Measurements from ENCODE around the gene GTF2F1. TPM values are rescaled to one million over a fixed set of nuclear protein-coding genes. Genes with fewer than 3 reads are reported as not detected.

The GTF2F1 gene
- total and polyA plus RNA-seq, 9 of the 15 experiments (the other 6 are each of a cell fraction or from before 2014, with no cell fraction given) = 4.7 to 75.4 (median 68.4) TPM

DNA sequence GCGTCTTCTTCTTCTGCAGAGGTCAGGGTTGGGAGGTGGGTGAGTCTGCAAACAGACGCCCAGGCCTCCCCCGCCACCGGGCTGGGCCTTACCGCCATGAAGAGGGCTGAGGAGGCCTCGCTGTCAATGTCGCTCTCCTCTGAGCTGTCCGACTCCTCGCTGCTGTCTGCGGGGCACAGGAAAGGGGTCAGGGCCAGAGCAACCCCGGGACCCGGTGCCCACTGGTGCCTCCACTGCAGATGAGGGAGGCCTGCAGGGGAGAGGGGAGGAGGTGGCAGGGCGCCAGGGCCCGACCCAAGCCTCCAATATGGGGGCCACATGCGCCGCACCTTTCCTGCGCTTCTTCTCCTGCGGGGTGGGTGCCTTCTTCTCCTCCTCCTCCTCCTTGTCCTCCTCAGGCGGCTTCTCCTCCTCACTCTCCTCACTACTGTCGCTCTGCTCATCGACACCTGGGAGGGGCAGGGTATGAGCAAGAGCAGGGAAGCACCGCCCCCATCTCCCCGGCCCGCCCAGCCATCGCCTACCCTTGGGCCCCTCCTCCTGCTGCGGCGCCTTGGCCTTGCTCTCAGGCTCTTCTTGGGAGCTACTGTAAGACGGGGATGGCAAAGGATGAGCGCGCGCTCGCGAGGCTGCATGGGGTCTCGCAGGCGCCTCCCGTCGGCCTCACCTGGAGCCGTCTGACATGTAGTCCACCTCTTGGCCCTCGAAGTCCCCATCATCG lies 11.8 kb downstream of the GTF2F1 start (continued):
- TF ChIP-seq, protein P1, sequence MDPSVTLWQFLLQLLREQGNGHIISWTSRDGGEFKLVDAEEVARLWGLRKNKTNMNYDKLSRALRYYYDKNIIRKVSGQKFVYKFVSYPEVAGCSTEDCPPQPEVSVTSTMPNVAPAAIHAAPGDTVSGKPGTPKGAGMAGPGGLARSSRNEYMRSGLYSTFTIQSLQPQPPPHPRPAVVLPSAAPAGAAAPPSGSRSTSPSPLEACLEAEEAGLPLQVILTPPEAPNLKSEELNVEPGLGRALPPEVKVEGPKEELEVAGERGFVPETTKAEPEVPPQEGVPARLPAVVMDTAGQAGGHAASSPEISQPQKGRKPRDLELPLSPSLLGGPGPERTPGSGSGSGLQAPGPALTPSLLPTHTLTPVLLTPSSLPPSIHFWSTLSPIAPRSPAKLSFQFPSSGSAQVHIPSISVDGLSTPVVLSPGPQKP (CRISPR knock-in tag; IDR thresholded peaks at IDR 0.05) = no peak
- TF ChIP-seq CBX5 (IDR thresholded peaks at IDR 0.05; ENCODE audit: borderline replicate concordance, low read depth) = no peak
- TF ChIP-seq KDM5B (IDR thresholded peaks at IDR 0.05; ENCODE audit: insufficient replicate concordance, low read depth, low read length) = no peak
- TF ChIP-seq RBFOX2 (IDR thresholded peaks at IDR 0.05; ENCODE audit: low read depth, low read length) = peak; percentile 59; the same call in 1 of the 2 replicates
- no peak for TF ChIP-seq ETV6 (IDR thresholded peaks at IDR 0.05; ENCODE audit: borderline replicate concordance in 1 of 2, low read depth in 2 of 2, low read length in 1 of 2)
- TF ChIP-seq ETV6 (CRISPR knock-in tag; IDR thresholded peaks at IDR 0.05; ENCODE audit: borderline replicate concordance) = no peak

DNA sequence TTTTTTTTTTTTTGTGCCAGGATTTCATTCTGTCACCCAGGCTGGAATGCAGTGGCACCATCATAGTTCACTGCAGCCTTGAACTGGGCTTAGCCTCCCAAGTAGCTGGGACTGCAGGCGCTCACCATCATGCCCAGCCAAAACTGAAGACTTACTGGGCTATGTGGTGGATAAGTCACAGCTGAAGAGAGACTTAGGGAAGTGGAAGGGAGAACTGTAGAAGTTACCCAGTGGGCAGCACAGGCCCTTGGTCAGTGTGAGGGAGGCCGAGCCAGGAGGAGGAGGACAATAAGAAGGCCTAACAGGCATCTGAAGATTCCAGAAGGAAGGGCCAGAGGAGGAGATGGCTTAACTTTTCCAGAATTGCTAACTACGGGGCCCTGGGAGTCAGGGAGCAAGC lies 13.2 kb downstream of the GTF2F1 start:
- H3K36me3 ChIP-seq (ENCODE audit: control insufficient read depth, insufficient read depth, low read length) = peaks cover 69% of the 10 kb centered on the region; the same call in 2 of the 3 replicates
- POLR2A ChIA-PET = interaction anchor here (0.6 to 1.1 kb wide), 5 partner anchors 9 to 661 kb away, joined by 3 to 4 read pairs (median 3); partner anchors contain the start of gene GTF2F1

More for the DNA sequence above, 13.2 kb downstream of the GTF2F1 start:
- Histone ChIP-seq H3K79me2 (ENCODE audit: control insufficient read depth, insufficient read depth, low read length) (no peaks in the 10 kb centered on the region), H2AFZ (ENCODE audit: low read depth, low read length) (no peak overlapping the region), H3K4me1 (replicated peaks in 1 of 2; ENCODE audit: control insufficient read depth in 2 of 2, insufficient read depth in 2 of 2, low read length in 2 of 2) (peaks cover 0 to 31% of the 10 kb centered on the region in 2 experiments; a peak in 2 of 5 replicates), H3K4me3 (no peak overlapping the region), H3K4me2 (ENCODE audit: insufficient read depth, low read length) (no peak overlapping the region), H3K27ac (ENCODE audit: extremely low read depth, low read depth, low read length) (no peak overlapping the region), H3K9me1 (ENCODE audit: control insufficient read depth, insufficient read depth, low read length) (no peaks in the 10 kb centered on the region), H3K27me3 (ENCODE audit: control insufficient read depth in 2 of 2, insufficient read depth in 2 of 2, low read length in 2 of 2) (no peaks in the 10 kb centered on the region), H3K9ac (ENCODE audit: insufficient read depth in 1 of 2, low read depth in 2 of 2, low read length in 2 of 2) (no peak overlapping the region), H3K9me3 (replicated peaks; ENCODE audit: control insufficient read depth, insufficient read depth, low read depth, low read length) (no peaks in the 10 kb centered on the region), H4K20me1 (replicated peaks; ENCODE audit: control insufficient read depth, insufficient read depth, low read length) (no peaks in the 10 kb centered on the region)
- TF ChIP-seq, protein P2, sequence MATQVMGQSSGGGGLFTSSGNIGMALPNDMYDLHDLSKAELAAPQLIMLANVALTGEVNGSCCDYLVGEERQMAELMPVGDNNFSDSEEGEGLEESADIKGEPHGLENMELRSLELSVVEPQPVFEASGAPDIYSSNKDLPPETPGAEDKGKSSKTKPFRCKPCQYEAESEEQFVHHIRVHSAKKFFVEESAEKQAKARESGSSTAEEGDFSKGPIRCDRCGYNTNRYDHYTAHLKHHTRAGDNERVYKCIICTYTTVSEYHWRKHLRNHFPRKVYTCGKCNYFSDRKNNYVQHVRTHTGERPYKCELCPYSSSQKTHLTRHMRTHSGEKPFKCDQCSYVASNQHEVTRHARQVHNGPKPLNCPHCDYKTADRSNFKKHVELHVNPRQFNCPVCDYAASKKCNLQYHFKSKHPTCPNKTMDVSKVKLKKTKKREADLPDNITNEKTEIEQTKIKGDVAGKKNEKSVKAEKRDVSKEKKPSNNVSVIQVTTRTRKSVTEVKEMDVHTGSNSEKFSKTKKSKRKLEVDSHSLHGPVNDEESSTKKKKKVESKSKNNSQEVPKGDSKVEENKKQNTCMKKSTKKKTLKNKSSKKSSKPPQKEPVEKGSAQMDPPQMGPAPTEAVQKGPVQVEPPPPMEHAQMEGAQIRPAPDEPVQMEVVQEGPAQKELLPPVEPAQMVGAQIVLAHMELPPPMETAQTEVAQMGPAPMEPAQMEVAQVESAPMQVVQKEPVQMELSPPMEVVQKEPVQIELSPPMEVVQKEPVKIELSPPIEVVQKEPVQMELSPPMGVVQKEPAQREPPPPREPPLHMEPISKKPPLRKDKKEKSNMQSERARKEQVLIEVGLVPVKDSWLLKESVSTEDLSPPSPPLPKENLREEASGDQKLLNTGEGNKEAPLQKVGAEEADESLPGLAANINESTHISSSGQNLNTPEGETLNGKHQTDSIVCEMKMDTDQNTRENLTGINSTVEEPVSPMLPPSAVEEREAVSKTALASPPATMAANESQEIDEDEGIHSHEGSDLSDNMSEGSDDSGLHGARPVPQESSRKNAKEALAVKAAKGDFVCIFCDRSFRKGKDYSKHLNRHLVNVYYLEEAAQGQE (IDR thresholded peaks at IDR 0.05; ENCODE audit: borderline replicate concordance) = no peak
- TF ChIP-seq, protein P2 (CRISPR knock-in tag; IDR thresholded peaks at IDR 0.05; ENCODE audit: low read depth) = no peak
- no peak for FAIRE-seq
- CTCF ChIA-PET (ENCODE audit: low intra/inter-chr PET ratio) = no interaction called here
- DNase-seq (ENCODE audit: extremely low read depth in 1 of 4, low spot score in 3 of 4) = no peak
- intact Hi-C loops (cut with micrococcal nuclease) = no loop called here
- no TSS peak for BruUV-seq (replicated peaks)
- in situ Hi-C loops (cut with MboI) = no loop called here
- no peak for ATAC-seq
- 76% methylated on average over 3 of the region's 3 CpGs for WGBS (ENCODE audit: insufficient coverage, low coverage, missing lambda C conversion rate)

Measured in K562 (cell line).